ENCODE results near the gene RPP25. TPM values are rescaled to one million over a fixed set of nuclear protein-coding genes. Genes with fewer than 3 reads are reported as not detected.
A peak's percentile ranks its signal among the peaks of the same experiment; 100 is the strongest.
"Not testable (repeated sequence)": the region's sequence is repeated elsewhere in the genome, so short reads cannot be mapped to it uniquely, and the experiment has no call there.

The RPP25 gene
- total RNA-seq, 2 donors from 2014 or later, result 12.0 to 12.7 TPM

GRCh38 chr15:74937590-74938371 lies 18.8 kb downstream of the RPP25 start, which contains the start of gene COX5A:
Gene COX5A, minus strand, starts transcription at chr15:74938073. Its CDS starts 59 bp downstream, at chr15:74938014.
- intact Hi-C loops (cut with DNase I, micrococcal nuclease), result loop anchor here in 1 of 2 donors (10.0 kb wide), 1 partner anchor 303 kb away; no protein-coding TSS in a partner anchor
- peak; percentile 92 to 95 for DNase-seq
- ATAC-seq, result peak; percentile 84

GRCh38 chr15:74937272-74937589 lies 19.3 kb downstream of the RPP25 start:
- intact Hi-C loops (cut with DNase I, micrococcal nuclease), result loop anchor here in 1 of 2 donors (10.0 kb wide), 1 partner anchor 302 kb away; no protein-coding TSS in a partner anchor
- ATAC-seq, result peak; percentile 41
- DNase-seq, result no peak

- DNase-seq, result peak; percentile 55 to 68
- intact Hi-C loops (cut with DNase I, micrococcal nuclease), result loop anchor here in 1 of 2 donors (10.0 kb wide), 1 partner anchor 300 kb away; no protein-coding TSS in a partner anchor
- ATAC-seq, result not testable (repeated sequence)
Measured at GRCh38 chr15:74935193-74935592, 21.4 kb downstream of the RPP25 start.

- DNase-seq (no peak), ATAC-seq (peak; percentile 49)
- intact Hi-C loops (cut with DNase I, micrococcal nuclease), result loop anchor here in 1 of 2 donors (10.0 kb wide), 1 partner anchor 299 kb away; no protein-coding TSS in a partner anchor
Measured at GRCh38 chr15:74933573-74933972, 23.0 kb downstream of the RPP25 start.

GRCh38 chr15:74928771-74929198 lies 27.8 kb downstream of the RPP25 start:
- intact Hi-C loops (cut with DNase I, micrococcal nuclease), result no loop called here
- ATAC-seq, result peak; percentile 77
- DNase-seq, result no peak

GRCh38 chr15:74924525-74924924 lies 32.0 kb downstream of the RPP25 start:
- no peak for DNase-seq
- intact Hi-C loops (cut with DNase I, micrococcal nuclease), result no loop called here
- ATAC-seq, result no peak

- ATAC-seq (no peak), DNase-seq (no peak)
- intact Hi-C loops (cut with DNase I, micrococcal nuclease), result no loop called here
Measured at GRCh38 chr15:74920456-74920855, 36.1 kb downstream of the RPP25 start.

GRCh38 chr15:74917676-74918075 lies 38.9 kb downstream of the RPP25 start:
- ATAC-seq (no peak), DNase-seq (no peak)
- intact Hi-C loops (cut with DNase I, micrococcal nuclease), result no loop called here

- intact Hi-C loops (cut with DNase I, micrococcal nuclease); DNase-seq: not testable (repeated sequence)
Measured at GRCh38 chr15:74913799-74914198, 42.8 kb downstream of the RPP25 start.

GRCh38 chr15:74913041-74913440 lies 43.5 kb downstream of the RPP25 start:
- ATAC-seq, result no peak
- DNase-seq, result no peak
- intact Hi-C loops (cut with DNase I, micrococcal nuclease), result no loop called here

More at GRCh38 chr15:74913799-74914198, 42.8 kb downstream of the RPP25 start:
- ATAC-seq, result not testable (repeated sequence)

GRCh38 chr15:74908635-74909034 lies 47.9 kb downstream of the RPP25 start:
- no peak for DNase-seq
- intact Hi-C loops (cut with DNase I, micrococcal nuclease), result no loop called here
- ATAC-seq, result no peak

GRCh38 chr15:74907163-74907870 lies 49.3 kb downstream of the RPP25 start:
- intact Hi-C loops (cut with DNase I, micrococcal nuclease), result no loop called here
- peak; percentile 28 for ATAC-seq
- DNase-seq, result no peak

GRCh38 chr15:74906450-74907162 lies 50.0 kb downstream of the RPP25 start, which contains the start of gene FAM219B:
Gene FAM219B, minus strand, starts transcription at chr15:74906851. Its CDS starts 51 bp downstream, at chr15:74906800.
- intact Hi-C loops (cut with DNase I, micrococcal nuclease), result no loop called here
- DNase-seq, result peak; percentile 93 to 96
- peak; percentile 89 for ATAC-seq

- DNase-seq, result peak in 1 of 2 donors; percentile 55
Measured at GRCh38 chr15:74906067-74906449, 50.5 kb downstream of the RPP25 start.

More at GRCh38 chr15:74906067-74906449, 50.5 kb downstream of the RPP25 start:
- intact Hi-C loops (cut with DNase I, micrococcal nuclease), result no loop called here
- peak; percentile 47 for ATAC-seq

Other genes with a start within 250 kb of the RPP25 start
- under 1 TPM in 1 of 2 donors, not detected in 1; 0.82 TPM for gene CYP1A1, start 231.2 kb downstream of the RPP25 start, total RNA-seq
- not detected for gene CYP1A2, start 207.9 kb downstream of the RPP25 start, total RNA-seq
- 10 to 100 TPM; 84.8 to 96.9 TPM for gene CSK, start 174.7 kb downstream of the RPP25 start, total RNA-seq
- under 1 TPM in 1 of 2 donors, not detected in 1; 0.40 TPM for gene LMAN1L, start 143.9 kb downstream of the RPP25 start, total RNA-seq
- gene CPLX3, start 130.1 kb downstream of the RPP25 start, total RNA-seq, result under 1 TPM in 1 of 2 donors, not detected in 1; 0.15 TPM
- 10 to 100 TPM; 70.7 to 83.2 TPM for gene ULK3, start 113.6 kb downstream of the RPP25 start, total RNA-seq
- gene SCAMP2, start 83.4 kb downstream of the RPP25 start, total RNA-seq, result 100 to 1,000 TPM; 188 to 209 TPM
- gene MPI, start 66.7 kb downstream of the RPP25 start, total RNA-seq, result 10 to 100 TPM; 62.2 to 76.7 TPM
- gene FAM219B, start 49.9 kb downstream of the RPP25 start, total RNA-seq, result 10 to 100 TPM; 53.5 to 64.9 TPM
- gene COX5A, start 18.7 kb downstream of the RPP25 start, total RNA-seq, result 100 to 1,000 TPM; 564 to 684 TPM
- 1 to 10 TPM; 4.5 to 8.6 TPM for gene SCAMP5, start 38.8 kb upstream of the RPP25 start, total RNA-seq
- gene PPCDC, start 66.8 kb upstream of the RPP25 start, total RNA-seq, result 10 to 100 TPM; 11.1 to 13.6 TPM
- 10 to 100 TPM; 23.1 to 26.9 TPM for gene C15orf39, start 245.1 kb upstream of the RPP25 start, total RNA-seq

Data from left colon (tissue), 2 donors.